Upper lobe of left lung (tissue), 4 donors: Measurements from ENCODE around the gene SLC40A1.

Experiments
- EP300 ChIP-seq, 4 donors: sonication (generic); formaldehyde crosslinking; IDR thresholded peaks; one replicate each; pipeline ENCODE4 v1.5.1; 2017; ENCODE audit warnings: antibody characterized with exemption in 4 of 4, control low read depth in 2 of 4
- POLR2A ChIP-seq, 4 donors: fragments of 450-650 bp; IDR thresholded peaks; one replicate each; pipeline ENCODE4 v1.5.1; 2016 to 2017; ENCODE audit warnings: antibody characterized with exemption in 4 of 4, mild to moderate bottlenecking in 2 of 4
- POLR2AphosphoS5 ChIP-seq, 2 donors: sonication (generic); formaldehyde crosslinking; IDR thresholded peaks; one replicate each; pipeline ENCODE4 v1.5.1; 2017; ENCODE audit warnings: antibody characterized with exemption in 2 of 2

DNA sequence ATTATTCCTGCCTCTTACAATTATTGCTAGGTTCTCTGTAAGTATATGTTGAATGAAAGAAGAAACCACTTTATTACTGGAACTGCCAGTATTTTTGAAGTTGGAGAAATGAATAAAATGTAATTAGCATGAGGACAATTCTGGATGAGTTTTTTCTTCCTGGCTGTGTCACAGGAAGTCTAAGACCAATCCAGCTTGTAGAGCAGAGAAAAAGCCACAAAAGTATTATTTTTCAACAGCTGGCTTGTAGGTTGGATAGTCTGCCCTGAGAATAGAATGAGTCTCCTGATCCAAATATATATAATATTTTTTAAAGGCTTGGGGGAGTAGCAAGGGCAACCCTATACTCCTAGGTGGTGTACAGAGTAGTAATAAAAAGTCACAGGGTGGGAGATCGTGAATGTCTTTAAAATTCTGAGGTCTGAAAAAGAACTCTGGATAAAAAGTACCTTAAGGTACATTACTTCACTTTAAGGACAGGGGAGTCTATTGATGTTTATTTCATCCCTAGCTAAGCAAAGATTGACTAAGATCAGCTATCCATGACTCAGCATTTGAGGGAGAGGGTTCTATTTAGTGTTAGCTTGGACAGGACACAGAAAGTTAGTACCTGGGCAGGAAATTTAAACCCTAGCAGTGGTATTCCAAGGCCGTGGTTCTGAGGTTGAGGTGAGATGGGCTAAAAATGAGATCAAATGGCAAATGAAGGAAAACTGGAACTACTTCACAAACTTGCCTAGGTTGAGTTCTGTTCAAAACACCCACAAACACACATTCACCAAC is 31.7 kb downstream of the SLC40A1 start:
- no peak for TF ChIP-seq POLR2AphosphoS5 (IDR thresholded peaks at IDR 0.05)
- no peak for TF ChIP-seq EP300 (IDR thresholded peaks at IDR 0.05)
- TF ChIP-seq POLR2A (IDR thresholded peaks at IDR 0.05): no peak
